Endodermal cell (in vitro differentiated cells): ENCODE data around the gene THSD4. TPM values are rescaled to one million over a fixed set of nuclear protein-coding genes. Genes with fewer than 3 reads are reported as not detected.
A peak's percentile ranks its signal among the peaks of the same experiment; 100 is the strongest.

Source experiments
- DNase-seq: peaks from one replicate; pipeline ENCODE4 v3.0.0-alpha.2; 2017
- H3K27ac ChIP-seq: 2 replicates; pipeline ENCODE4 v1.5.1; 2013; ENCODE audit warnings: mild to moderate bottlenecking, low read depth, low read length, moderate library complexity
- H3K27me3 ChIP-seq: 2 replicates; pipeline ENCODE4 v1.6.1; 2013; ENCODE audit warnings: mild to moderate bottlenecking, low read length, moderate library complexity; ENCODE audit not compliant: insufficient read depth, control insufficient read depth, poor library complexity, severe bottlenecking
- H3K36me3 ChIP-seq: 2 replicates; pipeline ENCODE4 v1.7.0; 2013; ENCODE audit warnings: mild to moderate bottlenecking, low read length, moderate library complexity; ENCODE audit not compliant: control insufficient read depth, insufficient read depth
- H3K4me1 ChIP-seq: one replicate; pipeline ENCODE4 v1.7.0; 2013; ENCODE audit warnings: low read length; ENCODE audit not compliant: control insufficient read depth, insufficient read depth
- H3K4me3 ChIP-seq: 2 replicates; pipeline ENCODE4 v1.5.1; 2013; ENCODE audit warnings: mild to moderate bottlenecking, low read length, moderate library complexity
- H3K9ac ChIP-seq: 2 replicates; pipeline ENCODE4 v1.6.1; 2013; ENCODE audit warnings: mild to moderate bottlenecking, low read length, moderate library complexity; ENCODE audit not compliant: poor library complexity, severe bottlenecking; ENCODE audit errors: extremely low read depth
- H3K9me3 ChIP-seq: 2 replicates; pipeline ENCODE4 v1.6.1; 2013; ENCODE audit warnings: mild to moderate bottlenecking, low read length, moderate library complexity; ENCODE audit not compliant: control insufficient read depth
- H3K27ac Mint-ChIP-seq: 2 replicates; pipeline ENCODE4 v1.8.0; 2020; ENCODE audit warnings: mixed read lengths
- H3K27me3 Mint-ChIP-seq: 2 replicates; pipeline ENCODE4 v1.8.0; 2021; ENCODE audit warnings: mild to moderate bottlenecking, mixed read lengths; ENCODE audit not compliant: insufficient read depth
- H3K36me3 Mint-ChIP-seq: 2 replicates; pipeline ENCODE4 v1.8.0; 2020; ENCODE audit warnings: low read depth, mixed read lengths
- H3K4me1 Mint-ChIP-seq: 2 replicates; pipeline ENCODE4 v1.8.0; 2020; ENCODE audit warnings: mixed read lengths
- H3K4me3 Mint-ChIP-seq: 2 replicates; pipeline ENCODE4 v1.8.0; 2020; ENCODE audit warnings: mild to moderate bottlenecking, moderate library complexity, mixed read lengths
- H3K9me3 Mint-ChIP-seq: 2 replicates; pipeline ENCODE4 v1.8.0; 2020; ENCODE audit warnings: mild to moderate bottlenecking, mixed read lengths
- CTCF ChIP-seq: fragments of 200-600 bp; sonication (generic); conservative IDR thresholded peaks from 2 replicates; pipeline ENCODE4 v1.5.0; 2021; ENCODE audit warnings: antibody characterized with exemption, mild to moderate bottlenecking
- WGBS, 2 experiments: methylation state at CpG; one replicate each; pipeline versions ENCODE4 v1.1.5 to v1.1.7; 2013; ENCODE audit warnings: missing lambda C conversion rate in 2 of 2, mixed read lengths in 1 of 2; ENCODE audit not compliant: insufficient coverage in 1 of 2, insufficient read length in 1 of 2; 5-methylcytosine and 5-hydroxymethylcytosine counted together
- total RNA-seq, 2 donors: library from RNA; stranded (reverse); fragmentation: NEBNext Ultra II Directional in 1 of 2; extraction: Animal tissue kit (Norgen Biotek cat#: 25700) in 1 of 2; gene quantifications; 2 replicates in 1 of 2; 3 replicates in 1 of 2; pipeline ENCODE4 v1.2.1, GENCODE V29; 2021

Gene THSD4
- total RNA-seq, 2 donors from 2014 or later: 4.6 to 5.4 TPM

- H3K9me3 ChIP-seq: no peaks in the 10 kb centered on the region
- H3K27me3 Mint-ChIP-seq: peaks cover 2% of the 10 kb centered on the region
- H3K4me3 Mint-ChIP-seq: no peak overlapping the region
- WGBS, 2 experiments: 63% methylated on average over 4 of the region's 5 CpGs; no CpG with 5 or more reads in 1 of the 2 experiments
- no peaks in the 10 kb centered on the region for H3K27me3 ChIP-seq
- no peak for DNase-seq
- H3K36me3 ChIP-seq: no peaks in the 10 kb centered on the region
- no peaks in the 10 kb centered on the region for H3K36me3 Mint-ChIP-seq
- peaks cover under 1% of the 10 kb centered on the region for H3K9me3 Mint-ChIP-seq
- TF ChIP-seq CTCF: peak; percentile 75
- no peak overlapping the region for H3K27ac Mint-ChIP-seq
- no peak overlapping the region for H3K9ac ChIP-seq
- H3K27ac ChIP-seq: no peak overlapping the region
- H3K4me1 Mint-ChIP-seq: peaks cover 11% of the 10 kb centered on the region
- H3K4me1 ChIP-seq: no peaks in the 10 kb centered on the region
- H3K4me3 ChIP-seq: no peak overlapping the region
These were observed 460.3 kb downstream of the THSD4 start for GRCh38 chr15:71575474-71576045.

DNA sequence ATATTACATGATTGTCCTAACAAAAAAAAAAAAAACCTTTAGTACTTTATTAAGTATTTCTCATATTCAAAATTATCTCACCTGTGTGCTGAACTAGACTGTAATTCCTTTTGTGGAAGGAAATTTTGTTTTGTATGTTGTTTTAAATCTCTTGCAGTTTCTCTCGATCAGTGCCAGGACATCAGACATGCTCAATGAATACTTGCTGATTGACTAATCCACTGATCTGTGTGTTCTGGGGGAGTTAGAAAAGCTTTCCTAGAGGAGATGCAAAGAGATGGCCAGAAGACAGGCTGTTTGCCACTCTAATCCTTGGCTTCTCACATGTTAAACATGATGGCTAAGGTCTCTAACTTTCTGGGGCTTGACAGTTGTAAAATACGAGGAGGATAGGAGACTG is 461.8 kb downstream of the THSD4 start:
- Mint-ChIP-seq H3K4me3 (no peak overlapping the region), H3K27ac (no peak overlapping the region), H3K4me1 (peaks cover 11% of the 10 kb centered on the region), H3K27me3 (peaks cover 9% of the 10 kb centered on the region), H3K9me3 (no peaks in the 10 kb centered on the region), H3K36me3 (no peaks in the 10 kb centered on the region)
- H3K4me3 ChIP-seq: no peak overlapping the region
- WGBS, 2 experiments: 67 to 78% methylated on average over 1 to 2 of the region's 2 CpGs
- DNase-seq: no peak
- H3K4me1 ChIP-seq: no peaks in the 10 kb centered on the region
- H3K27me3 ChIP-seq: no peaks in the 10 kb centered on the region
- TF ChIP-seq CTCF: no peak
- H3K9ac ChIP-seq: no peak overlapping the region
- H3K9me3 ChIP-seq: no peaks in the 10 kb centered on the region
- H3K27ac ChIP-seq: no peak overlapping the region
- no peaks in the 10 kb centered on the region for H3K36me3 ChIP-seq

DNA sequence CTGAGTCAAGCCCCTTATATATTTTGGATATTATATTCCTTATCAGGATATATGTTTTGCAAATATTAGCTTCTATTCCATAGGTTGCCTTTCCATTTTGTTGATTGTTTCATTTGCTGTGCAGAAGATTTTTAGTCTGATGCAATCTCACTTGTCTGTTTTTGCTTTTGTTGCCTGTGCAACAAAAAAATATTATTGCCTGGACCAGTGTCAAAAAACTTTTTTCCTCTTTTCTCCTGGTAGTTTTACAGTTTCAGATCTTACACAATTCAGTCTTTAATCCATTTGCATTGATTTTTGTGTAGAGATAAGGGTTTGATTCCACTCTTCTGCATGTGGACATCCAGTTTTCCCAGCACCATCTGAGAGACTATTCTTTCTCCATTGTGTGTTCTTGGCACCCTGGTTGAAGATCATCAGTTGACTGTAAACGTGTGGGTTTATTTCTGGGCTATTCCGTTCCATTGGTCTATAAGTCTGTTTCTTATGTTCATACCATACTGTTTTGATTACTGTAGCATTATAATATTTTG is 466.2 kb downstream of the THSD4 start:
- Mint-ChIP-seq H3K27me3 (peaks cover 9% of the 10 kb centered on the region), H3K9me3 (peaks cover 17% of the 10 kb centered on the region), H3K27ac (no peak overlapping the region), H3K4me3 (no peak overlapping the region), H3K4me1 (peaks cover 2% of the 10 kb centered on the region), H3K36me3 (peaks cover 2% of the 10 kb centered on the region)
- no peak for DNase-seq
- TF ChIP-seq CTCF: no peak
- Histone ChIP-seq H3K4me3 (no peak overlapping the region), H3K9ac (no peak overlapping the region), H3K4me1 (no peaks in the 10 kb centered on the region), H3K9me3 (peaks cover 16% of the 10 kb centered on the region), H3K27me3 (no peaks in the 10 kb centered on the region), H3K36me3 (no peaks in the 10 kb centered on the region), H3K27ac (no peak overlapping the region)
- WGBS, 2 experiments: 89% methylated on average over 2 of the region's 2 CpGs; no CpG with 5 or more reads in 1 of the 2 experiments
